BJ (cell line): Measurements from ENCODE around the gene ADM. TPM values are rescaled to one million over a fixed set of nuclear protein-coding genes. Genes with fewer than 3 reads are reported as not detected.
A peak's percentile ranks its signal among the peaks of the same experiment; 100 is the strongest.
"Not testable (repeated sequence)": the region's sequence is repeated elsewhere in the genome, so short reads cannot be mapped to it uniquely, and the experiment has no call there.

Experiments
- CTCF ChIA-PET: fragments of 350-600 bp; formaldehyde crosslinking; extraction: SDS; loops from one replicate; lab custom pipeline; 2021; ENCODE audit warnings: antibody characterized with exemption, inconsistent platforms; lab: Yijun Ruan, JAX
- POLR2A ChIA-PET: fragments of 300-600 bp; sonication (Branson Sonifier 250); formaldehyde crosslinking; extraction: SDS; loops from one replicate; lab custom pipeline; 2021; ENCODE audit warnings: antibody characterized with exemption; lab: Charles Lee
- DNase-seq: peaks from one replicate; pipeline ENCODE4 v3.0.0-alpha.2; 2011; ENCODE audit warnings: low read depth
- H3K27me3 ChIP-seq: 2 replicates; pipeline ENCODE4 v1.6.0; 2011; ENCODE audit warnings: low read length; ENCODE audit not compliant: control insufficient read depth, insufficient read depth
- H3K36me3 ChIP-seq: 2 replicates; pipeline ENCODE4 v1.5.1; 2011; ENCODE audit warnings: low read length; ENCODE audit not compliant: control insufficient read depth, insufficient read depth
- H3K4me3 ChIP-seq: 2 replicates; pipeline ENCODE4 v1.5.1; 2011; ENCODE audit warnings: low read depth, mild to moderate bottlenecking, control low read depth, low read length
- CTCF ChIP-seq: IDR thresholded peaks from 2 replicates; pipeline ENCODE4 v1.5.1; 2011; ENCODE audit warnings: low read depth, mild to moderate bottlenecking, control low read depth, inconsistent platforms, low read length, moderate library complexity; ENCODE audit not compliant: insufficient read depth
- polyA plus RNA-seq: library from polyadenylated mRNA; depleted of rRNA; stranded (reverse); fragments of >200 nt; gene quantifications from 2 replicates; pipeline ENCODE4 v1.2.3, GENCODE V29; 2011

Gene ADM
- polyA plus RNA-seq, 1 experiment = 569 TPM

GRCh38 chr11:10263929-10264328, 40.9 kb upstream of the ADM start:
- peak; percentile 51 for DNase-seq
- TF ChIP-seq CTCF = no peak
- ChIA-PET CTCF (interaction anchor here (1.2 kb wide), 1 partner anchor 473 kb away, joined by 3 read pairs; no protein-coding TSS in a partner anchor), POLR2A (interaction anchor here (0.6 to 1.0 kb wide), 4 partner anchors 39 to 231 kb away, joined by 3 to 9 read pairs (median 4); no protein-coding TSS in a partner anchor)
- Histone ChIP-seq H3K36me3 (no peaks in the 10 kb centered on the region), H3K27me3 (no peaks in the 10 kb centered on the region), H3K4me3 (no peak overlapping the region)

GRCh38 chr11:10264716-10265115, 40.2 kb upstream of the ADM start:
- not testable (repeated sequence) for H3K4me3 ChIP-seq, H3K27me3 ChIP-seq, H3K36me3 ChIP-seq, DNase-seq
- ChIA-PET CTCF (interaction anchor here (1.2 kb wide), 1 partner anchor 472 kb away, joined by 3 read pairs; no protein-coding TSS in a partner anchor), POLR2A (interaction anchor here (0.6 kb wide), 1 partner anchor 110 kb away, joined by 4 read pairs; no protein-coding TSS in a partner anchor)

- Histone ChIP-seq H3K27me3 (no peaks in the 10 kb centered on the region), H3K4me3 (no peak overlapping the region), H3K36me3 (no peaks in the 10 kb centered on the region)
- no peak for TF ChIP-seq CTCF
- ChIA-PET CTCF (interaction anchor here (1.5 kb wide), 1 partner anchor 10 kb away, joined by 3 read pairs; no protein-coding TSS in a partner anchor), POLR2A (no interaction called here)
- no peak for DNase-seq
These were observed 38.9 kb upstream of the ADM start for GRCh38 chr11:10265936-10266335.

GRCh38 chr11:10267821-10268220, 37.1 kb upstream of the ADM start:
- ChIA-PET POLR2A (interaction anchor here (0.7 kb wide), 1 partner anchor 392 kb away, joined by 3 read pairs; no protein-coding TSS in a partner anchor), CTCF (no interaction called here)
- Histone ChIP-seq H3K36me3 (no peaks in the 10 kb centered on the region), H3K27me3 (no peaks in the 10 kb centered on the region), H3K4me3 (no peak overlapping the region)
- no peak for TF ChIP-seq CTCF
- peak; percentile 21 for DNase-seq

- H3K4me3 ChIP-seq = no peak overlapping the region
- no peak for DNase-seq
- no peaks in the 10 kb centered on the region for H3K36me3 ChIP-seq
- no peaks in the 10 kb centered on the region for H3K27me3 ChIP-seq
- ChIA-PET POLR2A (interaction anchor here (0.6 kb wide), 1 partner anchor 35 kb away, joined by 3 read pairs; no protein-coding TSS in a partner anchor), CTCF (interaction anchor here (1.3 kb wide), 1 partner anchor 61 kb away, joined by 5 read pairs; no protein-coding TSS in a partner anchor)
- TF ChIP-seq CTCF = no peak
These were observed 36.0 kb upstream of the ADM start for GRCh38 chr11:10268746-10269488.
